Central memory CD8-positive, alpha-beta T cell (primary cell): ENCODE results near the gene RNF8.

Experiments
- ATAC-seq: fragments of 150-1000 bp; cut with Tn5 transposase; replicated peaks from 2 replicates; pipeline ENCODE4 v1.10.0; 2022; ENCODE audit warnings: mild to moderate bottlenecking, moderate FRiP score, moderate number of reproducible peaks; ENCODE audit not compliant: poor library complexity, severe bottlenecking; ENCODE audit errors: extremely low read depth
- DNase-seq, 2 donors: peaks; one replicate each; pipeline ENCODE4 v3.0.0; 2021; ENCODE audit warnings: low spot score in 2 of 2
- H3K27ac Mint-ChIP-seq: one replicate; pipeline ENCODE4 v1.8.0; 2022; ENCODE audit warnings: low read depth, mild to moderate bottlenecking, moderate library complexity, mixed read lengths
- H3K27me3 Mint-ChIP-seq: one replicate; pipeline ENCODE4 v1.8.0; 2022; ENCODE audit warnings: mixed read lengths
- H3K36me3 Mint-ChIP-seq: one replicate; pipeline ENCODE4 v1.8.0; 2022; ENCODE audit warnings: mild to moderate bottlenecking, moderate library complexity, mixed read lengths; ENCODE audit not compliant: insufficient read depth
- H3K4me1 Mint-ChIP-seq: one replicate; pipeline ENCODE4 v1.8.0; 2022; ENCODE audit warnings: mixed read lengths
- H3K4me3 Mint-ChIP-seq: one replicate; pipeline ENCODE4 v1.8.0; 2022; ENCODE audit warnings: mild to moderate bottlenecking, moderate library complexity, mixed read lengths
- H3K9me3 Mint-ChIP-seq: one replicate; pipeline ENCODE4 v1.8.0; 2022; ENCODE audit warnings: mixed read lengths

RNF8 gene

GRCh38 chr6:37352384-37352783 is 1.4 kb upstream of the RNF8 start:
- Mint-ChIP-seq H3K27me3 (peaks cover 10% of the 10 kb centered on the region), H3K4me3 (peak overlapping the region; percentile 99), H3K36me3 (peaks cover 14% of the 10 kb centered on the region), H3K4me1 (peaks cover 37% of the 10 kb centered on the region), H3K27ac (no peak overlapping the region), H3K9me3 (no peaks in the 10 kb centered on the region)
- DNase-seq, result no peak
- ATAC-seq, result no peak

- Mint-ChIP-seq H3K4me1 (peaks cover 54% of the 10 kb centered on the region), H3K9me3 (no peaks in the 10 kb centered on the region), H3K27ac (peak overlapping the region; percentile 96), H3K4me3 (peak overlapping the region; percentile 99), H3K27me3 (no peaks in the 10 kb centered on the region), H3K36me3 (peaks cover 15% of the 10 kb centered on the region)
- no peak for DNase-seq
- ATAC-seq, result no peak
Measured at GRCh38 chr6:37354526-37355384, 972 bp downstream of the RNF8 start.

GRCh38 chr6:37357288-37357687 is 3.5 kb downstream of the RNF8 start:
- H3K4me3 Mint-ChIP-seq, result no peak overlapping the region
- H3K27ac Mint-ChIP-seq, result no peak overlapping the region
- peaks cover 16% of the 10 kb centered on the region for H3K36me3 Mint-ChIP-seq
- peaks cover 54% of the 10 kb centered on the region for H3K4me1 Mint-ChIP-seq
- no peaks in the 10 kb centered on the region for H3K9me3 Mint-ChIP-seq
- ATAC-seq (no peak), DNase-seq (no peak)
- H3K27me3 Mint-ChIP-seq, result no peaks in the 10 kb centered on the region

- no peak for ATAC-seq
- Mint-ChIP-seq H3K9me3 (no peaks in the 10 kb centered on the region), H3K27me3 (no peaks in the 10 kb centered on the region), H3K4me1 (peaks cover 54% of the 10 kb centered on the region), H3K36me3 (peaks cover 15% of the 10 kb centered on the region), H3K27ac (no peak overlapping the region), H3K4me3 (no peak overlapping the region)
- no peak for DNase-seq
Measured at GRCh38 chr6:37357860-37358259, 4.1 kb downstream of the RNF8 start.

GRCh38 chr6:37359039-37359438 is 5.3 kb downstream of the RNF8 start:
- H3K4me1 Mint-ChIP-seq, result peaks cover 44% of the 10 kb centered on the region
- peaks cover 7% of the 10 kb centered on the region for H3K36me3 Mint-ChIP-seq
- H3K4me3 Mint-ChIP-seq, result no peak overlapping the region
- no peak for DNase-seq
- H3K27ac Mint-ChIP-seq, result no peak overlapping the region
- no peaks in the 10 kb centered on the region for H3K9me3 Mint-ChIP-seq
- H3K27me3 Mint-ChIP-seq, result no peaks in the 10 kb centered on the region
- ATAC-seq, result no peak

GRCh38 chr6:37362101-37362828 is 8.5 kb downstream of the RNF8 start:
- Mint-ChIP-seq H3K4me1 (peaks cover 17% of the 10 kb centered on the region), H3K27me3 (no peaks in the 10 kb centered on the region), H3K27ac (no peak overlapping the region), H3K9me3 (no peaks in the 10 kb centered on the region), H3K36me3 (peaks cover 3% of the 10 kb centered on the region), H3K4me3 (no peak overlapping the region)
- ATAC-seq (no peak), DNase-seq (no peak)

- no peaks in the 10 kb centered on the region for H3K27me3 Mint-ChIP-seq
- no peak overlapping the region for H3K27ac Mint-ChIP-seq
- H3K4me3 Mint-ChIP-seq, result no peak overlapping the region
- DNase-seq (no peak), ATAC-seq (no peak)
- peaks cover 15% of the 10 kb centered on the region for H3K36me3 Mint-ChIP-seq
- H3K9me3 Mint-ChIP-seq, result no peaks in the 10 kb centered on the region
- H3K4me1 Mint-ChIP-seq, result peaks cover 9% of the 10 kb centered on the region
Measured at GRCh38 chr6:37365791-37366190, 12.0 kb downstream of the RNF8 start.

- peaks cover 11% of the 10 kb centered on the region for H3K4me1 Mint-ChIP-seq
- H3K36me3 Mint-ChIP-seq, result peaks cover 19% of the 10 kb centered on the region
- no peak for ATAC-seq
- DNase-seq, result no peak
- H3K27me3 Mint-ChIP-seq, result no peaks in the 10 kb centered on the region
- no peaks in the 10 kb centered on the region for H3K9me3 Mint-ChIP-seq
- H3K4me3 Mint-ChIP-seq, result no peak overlapping the region
- peak overlapping the region; percentile 17 for H3K27ac Mint-ChIP-seq
Measured at GRCh38 chr6:37366910-37367309, 13.1 kb downstream of the RNF8 start.

- H3K27ac Mint-ChIP-seq, result no peak overlapping the region
- no peaks in the 10 kb centered on the region for H3K9me3 Mint-ChIP-seq
- no peak for ATAC-seq
- H3K4me1 Mint-ChIP-seq, result peaks cover 11% of the 10 kb centered on the region
- peaks cover 21% of the 10 kb centered on the region for H3K36me3 Mint-ChIP-seq
- no peaks in the 10 kb centered on the region for H3K27me3 Mint-ChIP-seq
- DNase-seq, result no peak
- no peak overlapping the region for H3K4me3 Mint-ChIP-seq
Measured at GRCh38 chr6:37368961-37369320, 15.2 kb downstream of the RNF8 start.

GRCh38 chr6:37369321-37370201 is 15.8 kb downstream of the RNF8 start:
- no peak overlapping the region for H3K27ac Mint-ChIP-seq
- no peaks in the 10 kb centered on the region for H3K27me3 Mint-ChIP-seq
- H3K36me3 Mint-ChIP-seq, result peaks cover 25% of the 10 kb centered on the region
- no peak overlapping the region for H3K4me3 Mint-ChIP-seq
- DNase-seq (no peak), ATAC-seq (no peak)
- H3K4me1 Mint-ChIP-seq, result peaks cover 11% of the 10 kb centered on the region
- H3K9me3 Mint-ChIP-seq, result no peaks in the 10 kb centered on the region

- no peak for ATAC-seq
- DNase-seq, result no peak
- H3K4me3 Mint-ChIP-seq, result no peak overlapping the region
- H3K27ac Mint-ChIP-seq, result peak overlapping the region; percentile 45
- peaks cover 32% of the 10 kb centered on the region for H3K36me3 Mint-ChIP-seq
- H3K4me1 Mint-ChIP-seq, result peaks cover 16% of the 10 kb centered on the region
- no peaks in the 10 kb centered on the region for H3K9me3 Mint-ChIP-seq
- no peaks in the 10 kb centered on the region for H3K27me3 Mint-ChIP-seq
Measured at GRCh38 chr6:37371154-37372083, 17.6 kb downstream of the RNF8 start.

GRCh38 chr6:37372116-37372515 is 18.3 kb downstream of the RNF8 start:
- ATAC-seq (no peak), DNase-seq (no peak)
- peaks cover 34% of the 10 kb centered on the region for H3K36me3 Mint-ChIP-seq

More at GRCh38 chr6:37372116-37372515, 18.3 kb downstream of the RNF8 start:
- Mint-ChIP-seq H3K9me3 (no peaks in the 10 kb centered on the region), H3K27me3 (no peaks in the 10 kb centered on the region), H3K4me1 (peaks cover 17% of the 10 kb centered on the region), H3K27ac (no peak overlapping the region), H3K4me3 (no peak overlapping the region)
